ENCODE results near the gene TNFAIP6.

DNA sequence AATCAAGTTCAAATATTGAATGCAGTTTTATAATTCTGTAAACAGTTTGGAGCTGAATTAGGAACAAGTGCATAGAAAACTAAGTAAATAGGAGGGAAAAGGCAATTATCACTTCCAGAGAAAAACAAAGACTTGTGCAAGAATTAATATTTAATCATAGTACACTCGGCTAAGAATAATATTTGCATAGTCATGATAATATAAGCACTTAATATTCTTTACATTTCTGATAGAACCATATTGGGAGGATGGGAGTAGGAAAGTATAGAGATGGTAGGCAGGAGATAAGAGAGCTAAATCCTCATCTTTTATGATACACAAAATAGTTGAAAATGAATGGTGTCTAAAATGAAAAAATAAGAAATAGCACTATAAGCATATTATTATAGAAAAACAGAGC lies 27.4 kb upstream of the TNFAIP6 start:
- TF ChIP-seq, protein P1, sequence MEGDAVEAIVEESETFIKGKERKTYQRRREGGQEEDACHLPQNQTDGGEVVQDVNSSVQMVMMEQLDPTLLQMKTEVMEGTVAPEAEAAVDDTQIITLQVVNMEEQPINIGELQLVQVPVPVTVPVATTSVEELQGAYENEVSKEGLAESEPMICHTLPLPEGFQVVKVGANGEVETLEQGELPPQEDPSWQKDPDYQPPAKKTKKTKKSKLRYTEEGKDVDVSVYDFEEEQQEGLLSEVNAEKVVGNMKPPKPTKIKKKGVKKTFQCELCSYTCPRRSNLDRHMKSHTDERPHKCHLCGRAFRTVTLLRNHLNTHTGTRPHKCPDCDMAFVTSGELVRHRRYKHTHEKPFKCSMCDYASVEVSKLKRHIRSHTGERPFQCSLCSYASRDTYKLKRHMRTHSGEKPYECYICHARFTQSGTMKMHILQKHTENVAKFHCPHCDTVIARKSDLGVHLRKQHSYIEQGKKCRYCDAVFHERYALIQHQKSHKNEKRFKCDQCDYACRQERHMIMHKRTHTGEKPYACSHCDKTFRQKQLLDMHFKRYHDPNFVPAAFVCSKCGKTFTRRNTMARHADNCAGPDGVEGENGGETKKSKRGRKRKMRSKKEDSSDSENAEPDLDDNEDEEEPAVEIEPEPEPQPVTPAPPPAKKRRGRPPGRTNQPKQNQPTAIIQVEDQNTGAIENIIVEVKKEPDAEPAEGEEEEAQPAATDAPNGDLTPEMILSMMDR (IDR thresholded peaks at IDR 0.05): no peak
- TF ChIP-seq POLR2A (IDR thresholded peaks at IDR 0.05): no peak

All from suprapubic skin (tissue), 3 donors.